B cell (primary cell): ENCODE data around the gene RASSF4. TPM values are rescaled to one million over a fixed set of nuclear protein-coding genes. Genes with fewer than 3 reads are reported as not detected.

Experiments
- ATAC-seq: fragments of 200-7000 bp; cut with Tn5 transposase; one replicate; pipeline ENCODE4 v1.10.0; 2021; ENCODE audit warnings: low read depth, mild to moderate bottlenecking, moderate number of reproducible peaks, moderate library complexity
- CTCF ChIA-PET: fragments of 350-600 bp; sonication (Branson Sonifier 250); formaldehyde crosslinking; loops from one replicate; lab custom pipeline; 2021; ENCODE audit warnings: antibody characterized with exemption, inconsistent platforms; lab: Charles Lee
- POLR2A ChIA-PET: fragments of 350-600 bp; sonication (Branson Sonifier 250); formaldehyde crosslinking; loops from one replicate; lab custom pipeline; 2021; ENCODE audit warnings: antibody characterized with exemption; lab: Charles Lee
- DNase-seq: peaks from one replicate; pipeline ENCODE4 v3.0.0; 2013
- H2AFZ ChIP-seq: 2 replicates; pipeline ENCODE4 v1.6.1; 2012; ENCODE audit warnings: mild to moderate bottlenecking, low read depth, low read length; ENCODE audit not compliant: insufficient read depth, poor library complexity, severe bottlenecking
- H3K27ac ChIP-seq, 2 donors: 1 replicate in 1 of 2; 2 replicates in 1 of 2; pipeline ENCODE4 v1.5.1; 2012 to 2013; ENCODE audit warnings: low read length in 2 of 2, mild to moderate bottlenecking in 2 of 2, moderate library complexity in 1 of 2
- H3K27me3 ChIP-seq, 4 experiments: fragments of 200-600 bp in 1 of 4; sonication (generic) in 1 of 4; replicated peaks in 1 of 4; 1 replicate in 2 of 4; 2 replicates in 2 of 4; pipeline versions ENCODE4 v1.6.1 to v1.7.0; 2013 to 2016; ENCODE audit warnings: low read length in 3 of 4, mild to moderate bottlenecking in 2 of 4, mixed read lengths in 1 of 4, moderate library complexity in 1 of 4; ENCODE audit not compliant: insufficient read depth in 4 of 4, control insufficient read depth in 3 of 4; ENCODE audit errors: control extremely low read depth in 1 of 4
- H3K36me3 ChIP-seq, 2 experiments: replicated peaks in 1 of 2; 1 replicate in 1 of 2; 2 replicates in 1 of 2; pipeline versions ENCODE4 v1.6.1 to v1.7.1; 2013; ENCODE audit warnings: low read length in 1 of 2; ENCODE audit not compliant: insufficient read depth in 2 of 2, control insufficient read depth in 1 of 2; ENCODE audit errors: control extremely low read depth in 1 of 2, extremely low read depth in 1 of 2
- H3K4me1 ChIP-seq, 2 donors: fragments of 200-600 bp in 1 of 2; sonication (generic) in 1 of 2; 1 replicate in 1 of 2; 2 replicates in 1 of 2; pipeline versions ENCODE4 v1.5.1 to v1.6.1; 2013 to 2017; ENCODE audit warnings: low read length in 2 of 2; ENCODE audit not compliant: control insufficient read depth in 2 of 2, insufficient read depth in 2 of 2
- H3K4me2 ChIP-seq: replicated peaks from 2 replicates; pipeline ENCODE3; 2012; ENCODE audit warnings: mild to moderate bottlenecking, low read depth, low read length; ENCODE audit not compliant: poor library complexity, severe bottlenecking
- H3K4me3 ChIP-seq, 5 experiments: fragments of 200-600 bp in 1 of 5; sonication (generic) in 1 of 5; 1 replicate in 3 of 5; 2 replicates in 2 of 5; pipeline versions ENCODE4 v1.5.1 to v1.7.0; 2011 to 2016; ENCODE audit warnings: low read length in 4 of 5, mild to moderate bottlenecking in 4 of 5, low read depth in 2 of 5, control low read depth in 1 of 5, moderate library complexity in 1 of 5; ENCODE audit not compliant: insufficient read depth in 1 of 5; ENCODE audit errors: control extremely low read depth in 1 of 5, extremely low read depth in 1 of 5
- H3K79me2 ChIP-seq: fragments of 200-600 bp; sonication (generic); one replicate; pipeline ENCODE4 v1.6.0; 2016; ENCODE audit warnings: low read length; ENCODE audit not compliant: control insufficient read depth, insufficient read depth
- H3K9ac ChIP-seq: fragments of 200-600 bp; sonication (generic); 2 replicates; pipeline ENCODE4 v1.6.1; 2017; ENCODE audit warnings: mild to moderate bottlenecking, low read length, moderate library complexity
- H3K9me3 ChIP-seq, 3 donors: one replicate each; pipeline versions ENCODE4 v1.6.1 to v1.7.1; 2013; ENCODE audit warnings: low read length in 2 of 3; ENCODE audit not compliant: control insufficient read depth in 2 of 3, insufficient read depth in 1 of 3; ENCODE audit errors: control extremely low read depth in 1 of 3
- H4K20me1 ChIP-seq: 2 replicates; pipeline ENCODE4 v1.6.0; 2012; ENCODE audit warnings: mild to moderate bottlenecking, low read length; ENCODE audit not compliant: insufficient read depth, control insufficient read depth, poor library complexity, severe bottlenecking
- H3K27ac Mint-ChIP-seq: one replicate; pipeline ENCODE4 v1.8.0; 2021; ENCODE audit warnings: mixed read lengths
- H3K27me3 Mint-ChIP-seq: one replicate; pipeline ENCODE4 v1.8.0; 2021; ENCODE audit warnings: mixed read lengths
- H3K4me1 Mint-ChIP-seq: one replicate; pipeline ENCODE4 v1.8.0; 2021; ENCODE audit warnings: mixed read lengths
- H3K4me3 Mint-ChIP-seq: one replicate; pipeline ENCODE4 v1.8.0; 2021; ENCODE audit warnings: mixed read lengths
- H3K9me3 Mint-ChIP-seq: one replicate; pipeline ENCODE4 v1.8.0; 2022; ENCODE audit warnings: mixed read lengths; ENCODE audit not compliant: insufficient read depth
- CTCF ChIP-seq: fragments of 200-600 bp; IDR thresholded peaks from one replicate; pipeline ENCODE4 v1.8.0; 2022; ENCODE audit warnings: antibody characterized with exemption, mild to moderate bottlenecking
- EZH2 ChIP-seq: IDR thresholded peaks from 2 replicates; pipeline ENCODE4 v1.6.1; 2012; ENCODE audit warnings: borderline replicate concordance, low read depth, mild to moderate bottlenecking, moderate library complexity, low read length; ENCODE audit not compliant: insufficient read depth, poor library complexity, severe bottlenecking
- WGBS: methylation state at CpG from one replicate; pipeline ENCODE4 v1.1.5; 2013; ENCODE audit warnings: missing lambda C conversion rate; ENCODE audit not compliant: insufficient coverage; 5-methylcytosine and 5-hydroxymethylcytosine counted together
- intact Hi-C: fragments of 100-400 bp; cut with micrococcal nuclease; formaldehyde crosslinking; loops from one replicate; pipeline ENCODE4 v1.10.0; 2022
- polyA plus RNA-seq: library from polyadenylated mRNA; depleted of rRNA; stranded (reverse); fragments of >200 nt; gene quantifications from 2 replicates; pipeline ENCODE4 v1.2.3, GENCODE V29; 2012
- total RNA-seq, 2 donors: library from RNA; stranded (reverse); fragments of 120-200 nt in 1 of 2; gene quantifications; 1 replicate in 1 of 2; 2 replicates in 1 of 2; pipeline versions ENCODE4 v1.2.3 to v1.2.4, GENCODE V29; 2013 to 2022

RASSF4 gene
- total and polyA plus RNA-seq, 2 donors (not counting 1 experiment from before 2014, with no cell fraction given) = 1.9 to 2.6 TPM

- ATAC-seq = no peak
- no CpG with 5 or more reads among the region's 2 CpGs for WGBS
Measured at GRCh38 chr10:45015590-45015989, 56.0 kb downstream of the RASSF4 start.

GRCh38 chr10:45023426-45023825, 63.8 kb downstream of the RASSF4 start:
- Histone ChIP-seq H2AFZ (no peak overlapping the region), H3K9me3 (peaks cover 0 to 4% (median under 1%) of the 10 kb centered on the region in 3 donors), H3K4me2 (no peak overlapping the region), H3K36me3 (no peaks in the 10 kb centered on the region), H3K4me1 (no peaks in the 10 kb centered on the region), H3K9ac (no peak overlapping the region), H3K79me2 (no peaks in the 10 kb centered on the region), H3K27me3 (no peaks in the 10 kb centered on the region), H3K4me3 (no peak overlapping the region), H4K20me1 (no peaks in the 10 kb centered on the region), H3K27ac (no peak overlapping the region)
- intact Hi-C loops = no loop called here
- CTCF ChIA-PET = no interaction called here
- peaks cover 5% of the 10 kb centered on the region for H3K9me3 Mint-ChIP-seq
- H3K4me1 Mint-ChIP-seq = no peaks in the 10 kb centered on the region
- DNase-seq = no peak
- H3K4me3 Mint-ChIP-seq = no peak overlapping the region
- TF ChIP-seq CTCF (no peak), EZH2 (no peak)
- ATAC-seq = no peak
- no peaks in the 10 kb centered on the region for H3K27me3 Mint-ChIP-seq
- 86% methylated on average over 1 of the region's 2 CpGs for WGBS
- POLR2A ChIA-PET = no interaction called here
- H3K27ac Mint-ChIP-seq = no peak overlapping the region

More at GRCh38 chr10:45015590-45015989, 56.0 kb downstream of the RASSF4 start:
- TF ChIP-seq EZH2 (no peak), CTCF (no peak)
- no peaks in the 10 kb centered on the region for H3K79me2 ChIP-seq
- H3K36me3 ChIP-seq = no peaks in the 10 kb centered on the region
- ChIA-PET POLR2A (no interaction called here), CTCF (interaction anchor here (1.3 kb wide), 1 partner anchor 8 kb away, joined by 5 read pairs; no protein-coding TSS in a partner anchor)
- Mint-ChIP-seq H3K4me3 (no peak overlapping the region), H3K9me3 (no peaks in the 10 kb centered on the region), H3K4me1 (no peaks in the 10 kb centered on the region), H3K27ac (no peak overlapping the region), H3K27me3 (no peaks in the 10 kb centered on the region)
- no peaks in the 10 kb centered on the region for H3K9me3 ChIP-seq
- H3K9ac ChIP-seq = no peak overlapping the region
- H3K27ac ChIP-seq = no peak overlapping the region
- H3K27me3 ChIP-seq = no peaks in the 10 kb centered on the region
- no peak overlapping the region for H3K4me2 ChIP-seq
- intact Hi-C loops = no loop called here
- H2AFZ ChIP-seq = no peak overlapping the region
- H3K4me3 ChIP-seq = no peak overlapping the region
- no peaks in the 10 kb centered on the region for H4K20me1 ChIP-seq
- DNase-seq = no peak
- H3K4me1 ChIP-seq = no peaks in the 10 kb centered on the region
